HFFc6 (cell line): Measurements from ENCODE around the gene HELB. TPM values are rescaled to one million over a fixed set of nuclear protein-coding genes. Genes with fewer than 3 reads are reported as not detected.

Experiments
- DNase-seq: peaks from one replicate; pipeline ENCODE4 v3.0.0-alpha.2; 2018
- H3K27ac Mint-ChIP-seq: 2 replicates; pipeline ENCODE4 v1.8.0; 2020; ENCODE audit warnings: mild to moderate bottlenecking, mixed read lengths
- H3K27me3 Mint-ChIP-seq: 2 replicates; pipeline ENCODE4 v1.8.0; 2021; ENCODE audit warnings: mild to moderate bottlenecking, moderate library complexity, mixed read lengths; ENCODE audit not compliant: insufficient read depth
- H3K36me3 Mint-ChIP-seq: 2 replicates; pipeline ENCODE4 v1.8.0; 2021; ENCODE audit warnings: low read depth, mixed read lengths
- H3K4me1 Mint-ChIP-seq: 2 replicates; pipeline ENCODE4 v1.8.0; 2020; ENCODE audit warnings: low read depth, mixed read lengths
- H3K4me3 Mint-ChIP-seq: 2 replicates; pipeline ENCODE4 v1.8.0; 2020; ENCODE audit warnings: mild to moderate bottlenecking, moderate library complexity, mixed read lengths
- H3K9me3 Mint-ChIP-seq: 2 replicates; pipeline ENCODE4 v1.8.0; 2020; ENCODE audit warnings: mild to moderate bottlenecking, mixed read lengths
- long read RNA-seq: library from polyadenylated mRNA; unstranded; transcript quantifications from one replicate; pipeline ENCODE4 v2.0.0, GENCODE V29; 2019
- total RNA-seq, 6 experiments: library from RNA; stranded (reverse); fragmentation: NEBNext Ultra II Directional; extraction: Animal tissue kit (Norgen Biotek cat#: 25700); gene quantifications; 2 replicates in 1 of 6; 3 replicates in 5 of 6; pipeline ENCODE4 v1.2.3, GENCODE V29; 2021
- TF ChIP-seq, protein P1 (sequence below): fragments of 200-600 bp; sonication (generic); IDR thresholded peaks from 2 replicates; pipeline ENCODE4 v1.5.0; 2021; ENCODE audit warnings: antibody characterized with exemption, mild to moderate bottlenecking

The HELB gene
- total RNA-seq, result 1 to 10 TPM; 1.4 to 2.1 (median 1.8) TPM
- long read RNA-seq, result 0 reads

DNA sequence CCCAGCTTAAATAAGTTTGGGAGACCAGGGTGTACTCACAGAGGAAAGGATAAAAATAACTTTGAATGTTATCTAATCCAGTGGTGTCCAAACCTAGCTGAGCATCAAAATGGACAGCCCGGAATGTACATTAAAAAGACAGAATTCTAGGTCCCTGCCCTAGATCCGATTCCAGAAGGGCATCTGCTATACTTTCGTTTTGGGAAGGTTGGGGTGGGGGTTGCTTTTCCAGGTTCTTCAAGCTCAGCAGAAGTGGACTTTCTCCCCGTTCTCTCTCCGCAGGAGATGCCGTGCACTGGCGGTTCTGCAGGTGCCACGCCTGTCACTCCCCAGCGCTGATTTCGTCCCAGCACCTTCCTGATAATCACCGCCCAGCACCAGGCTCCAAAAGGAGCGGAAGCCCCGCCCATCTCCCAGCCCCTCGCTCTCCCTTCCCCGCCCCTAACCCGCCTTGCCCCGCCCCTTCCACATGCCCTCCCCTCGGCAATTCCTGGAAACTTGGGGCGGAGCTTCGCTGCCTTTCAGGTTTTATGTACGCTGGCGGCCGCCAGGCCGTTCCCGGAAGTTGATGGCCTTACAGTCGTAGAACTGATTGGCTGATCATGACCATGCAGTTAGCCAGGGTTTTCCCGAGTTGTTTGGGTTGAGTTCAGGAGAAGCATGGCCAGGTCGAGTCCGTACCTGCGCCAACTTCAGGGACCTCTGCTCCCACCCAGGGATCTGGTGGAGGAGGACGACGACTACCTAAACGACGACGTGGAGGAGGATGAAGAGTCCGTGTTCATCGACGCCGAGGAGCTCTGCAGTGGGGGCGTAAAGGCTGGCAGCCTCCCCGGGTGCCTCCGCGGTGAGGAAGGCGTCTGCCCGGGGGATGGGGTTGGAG lies at the start of gene HELB:
TSS of gene HELB (plus strand) at position 550 of the 883 bp plus-strand sequence. CDS start at position 661, 111 bp downstream.
- Mint-ChIP-seq H3K4me1 (peaks cover 42% of the 10 kb centered on the region), H3K27ac (peak within 1 kb of the TSS; percentile 93), H3K4me3 (peak within 1 kb of the TSS; percentile 98), H3K27me3 (peaks cover 11% of the 10 kb centered on the region), H3K36me3 (no peaks in the 10 kb centered on the region), H3K9me3 (no peaks in the 10 kb centered on the region)
- TF ChIP-seq, protein P1, sequence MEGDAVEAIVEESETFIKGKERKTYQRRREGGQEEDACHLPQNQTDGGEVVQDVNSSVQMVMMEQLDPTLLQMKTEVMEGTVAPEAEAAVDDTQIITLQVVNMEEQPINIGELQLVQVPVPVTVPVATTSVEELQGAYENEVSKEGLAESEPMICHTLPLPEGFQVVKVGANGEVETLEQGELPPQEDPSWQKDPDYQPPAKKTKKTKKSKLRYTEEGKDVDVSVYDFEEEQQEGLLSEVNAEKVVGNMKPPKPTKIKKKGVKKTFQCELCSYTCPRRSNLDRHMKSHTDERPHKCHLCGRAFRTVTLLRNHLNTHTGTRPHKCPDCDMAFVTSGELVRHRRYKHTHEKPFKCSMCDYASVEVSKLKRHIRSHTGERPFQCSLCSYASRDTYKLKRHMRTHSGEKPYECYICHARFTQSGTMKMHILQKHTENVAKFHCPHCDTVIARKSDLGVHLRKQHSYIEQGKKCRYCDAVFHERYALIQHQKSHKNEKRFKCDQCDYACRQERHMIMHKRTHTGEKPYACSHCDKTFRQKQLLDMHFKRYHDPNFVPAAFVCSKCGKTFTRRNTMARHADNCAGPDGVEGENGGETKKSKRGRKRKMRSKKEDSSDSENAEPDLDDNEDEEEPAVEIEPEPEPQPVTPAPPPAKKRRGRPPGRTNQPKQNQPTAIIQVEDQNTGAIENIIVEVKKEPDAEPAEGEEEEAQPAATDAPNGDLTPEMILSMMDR, result no peak
- peak; percentile 93 for DNase-seq

GRCh38 chr12:66252771-66253170 lies 49.5 kb upstream of the HELB start:
- Mint-ChIP-seq H3K9me3 (no peaks in the 10 kb centered on the region), H3K27ac (no peak overlapping the region), H3K27me3 (peaks cover 3% of the 10 kb centered on the region; the same call in 1 of the 2 replicates), H3K4me1 (no peaks in the 10 kb centered on the region), H3K4me3 (no peak overlapping the region), H3K36me3 (no peaks in the 10 kb centered on the region)
- TF ChIP-seq, protein P1, result no peak
- DNase-seq, result no peak

DNA sequence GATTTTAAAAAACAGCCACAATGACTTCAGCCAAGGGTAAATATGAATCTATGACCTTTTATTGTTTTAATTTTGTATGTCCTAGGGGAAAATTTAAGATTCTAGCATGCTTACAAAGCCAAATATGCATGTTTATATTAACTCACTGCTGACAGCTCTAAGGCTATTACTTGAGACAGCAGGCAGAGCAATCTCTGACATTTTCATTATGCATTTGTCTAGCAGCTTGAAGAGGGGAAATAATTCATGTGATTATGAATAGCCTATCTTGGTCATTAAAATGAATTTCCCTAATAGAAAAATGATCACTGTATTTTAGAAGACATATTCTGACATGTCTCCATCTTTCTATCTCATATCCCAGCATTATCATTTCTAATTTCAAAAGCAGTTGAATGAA lies 46.6 kb upstream of the HELB start:
- Mint-ChIP-seq H3K27ac (no peak overlapping the region), H3K4me3 (no peak overlapping the region), H3K4me1 (no peaks in the 10 kb centered on the region), H3K27me3 (peaks cover 4% of the 10 kb centered on the region; the same call in 1 of the 2 replicates), H3K36me3 (no peaks in the 10 kb centered on the region), H3K9me3 (no peaks in the 10 kb centered on the region)
- TF ChIP-seq, protein P1, result no peak
- no peak for DNase-seq

- no peak for DNase-seq
- no peak overlapping the region for H3K4me3 Mint-ChIP-seq
- H3K27ac Mint-ChIP-seq, result no peak overlapping the region
- H3K27me3 Mint-ChIP-seq, result peaks cover 4% of the 10 kb centered on the region; the same call in 1 of the 2 replicates
- no peaks in the 10 kb centered on the region for H3K9me3 Mint-ChIP-seq
- no peaks in the 10 kb centered on the region for H3K36me3 Mint-ChIP-seq
- no peaks in the 10 kb centered on the region for H3K4me1 Mint-ChIP-seq
- TF ChIP-seq, protein P1, result no peak
These were observed 44.3 kb upstream of the HELB start for GRCh38 chr12:66258011-66258410.

DNA sequence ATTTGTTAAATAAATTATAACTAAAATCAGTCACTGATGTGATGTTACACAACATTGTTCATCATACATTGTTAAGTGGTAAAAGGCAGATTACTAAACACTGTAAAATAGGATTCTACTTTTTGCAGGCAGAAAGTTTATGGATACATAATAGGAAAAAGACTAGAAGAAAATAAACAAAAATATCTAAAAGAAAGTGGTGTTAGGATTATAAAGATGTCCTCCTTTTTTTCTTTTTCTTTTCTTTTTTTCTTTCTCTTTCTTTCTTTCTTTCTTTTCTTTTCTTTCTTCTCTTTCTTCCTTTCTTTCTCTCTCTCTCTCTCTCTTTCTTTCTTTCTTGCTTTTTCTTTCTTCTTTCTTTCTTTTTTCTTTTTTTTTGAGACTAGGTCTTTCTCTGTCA lies 39.6 kb upstream of the HELB start:
- H3K27ac Mint-ChIP-seq, result no peak overlapping the region
- peaks cover 11% of the 10 kb centered on the region; the same call in 1 of the 2 replicates for H3K27me3 Mint-ChIP-seq
- H3K9me3 Mint-ChIP-seq, result no peaks in the 10 kb centered on the region
- no peak for DNase-seq
- no peaks in the 10 kb centered on the region for H3K4me1 Mint-ChIP-seq
- no peaks in the 10 kb centered on the region for H3K36me3 Mint-ChIP-seq
- H3K4me3 Mint-ChIP-seq, result no peak overlapping the region
- TF ChIP-seq, protein P1, result no peak
